CD4-positive, alpha-beta T cell treated with Interleukin-17A for 1 hour (primary cell): ENCODE measurements around the gene SREBF1.

ENCODE experiments used
- DNase-seq: peaks from one replicate; pipeline ENCODE4 v3.0.0-alpha.2; 2020

Gene SREBF1

DNA sequence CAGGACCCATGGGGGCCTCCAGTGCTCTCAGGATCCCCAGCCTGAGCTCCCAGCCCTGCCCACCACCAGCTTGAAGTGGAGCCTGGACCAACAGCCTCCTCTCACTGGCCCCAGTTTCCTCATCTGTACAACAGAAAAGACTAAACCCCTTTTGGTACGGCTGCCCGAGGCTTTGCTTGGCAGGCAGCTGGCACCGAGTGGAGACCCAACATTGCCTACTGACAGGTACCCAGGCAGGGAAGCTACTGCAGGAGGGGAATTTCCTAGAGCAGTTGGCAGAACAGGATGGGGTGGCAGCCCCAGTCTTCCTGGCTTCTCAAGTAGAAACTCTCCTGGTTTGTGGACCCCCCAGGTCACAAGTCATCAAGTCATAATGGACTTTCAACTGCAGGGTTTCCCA lies 14.2 kb downstream of the SREBF1 start:
- DNase-seq = no peak

DNA sequence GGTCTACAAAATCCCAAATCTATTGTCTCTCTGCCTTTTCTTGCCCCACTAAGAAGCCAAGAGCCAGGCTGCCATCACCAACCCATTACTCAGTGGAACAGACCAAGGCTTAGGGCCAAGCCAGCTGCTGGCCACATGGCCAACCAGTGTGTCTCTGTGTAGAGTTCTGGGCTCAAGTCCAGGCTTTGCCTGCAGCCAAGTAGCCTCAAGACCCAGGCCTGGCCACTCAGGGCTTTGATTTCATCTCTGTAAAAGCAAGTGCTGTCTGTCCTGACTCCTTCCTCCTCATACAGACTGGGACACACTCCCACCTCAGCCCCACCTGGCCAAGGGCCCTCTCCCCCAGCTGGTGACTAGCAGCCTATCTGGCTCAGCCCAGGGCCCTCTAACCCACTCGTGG lies 14.6 kb downstream of the SREBF1 start:
- no peak for DNase-seq

DNA sequence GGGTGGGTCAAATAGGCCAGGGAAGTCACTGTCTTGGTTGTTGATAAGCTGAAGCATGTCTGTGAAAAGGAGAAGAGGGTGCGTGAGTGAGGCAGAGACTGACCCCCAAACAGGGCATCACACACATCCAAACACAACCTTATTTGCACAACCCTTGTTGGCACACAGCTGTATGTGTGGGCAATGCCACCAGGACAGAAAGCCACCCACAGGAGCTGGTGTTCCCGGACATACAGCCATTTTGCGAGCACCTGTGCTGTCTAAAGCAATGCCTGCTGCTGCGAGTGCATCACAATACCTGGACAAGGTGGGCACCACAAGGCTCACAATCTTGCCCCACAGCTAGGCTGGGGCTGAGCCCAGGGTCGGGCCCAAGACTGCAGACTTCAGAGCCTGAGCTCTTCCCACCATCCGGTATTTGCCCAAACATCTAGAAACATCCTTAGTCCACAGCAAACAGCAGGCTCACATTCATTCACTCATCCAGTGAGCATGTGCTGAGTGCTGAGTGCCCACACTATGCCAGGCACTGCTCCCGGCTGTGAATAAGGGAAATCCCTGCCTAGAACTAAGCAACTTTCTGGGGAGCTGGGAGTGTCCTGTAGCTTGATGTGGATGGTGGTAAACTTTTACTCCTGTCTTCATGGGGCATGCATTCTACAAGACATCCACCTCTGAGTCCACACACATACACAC lies 16.2 kb downstream of the SREBF1 start:
- no peak for DNase-seq

DNA sequence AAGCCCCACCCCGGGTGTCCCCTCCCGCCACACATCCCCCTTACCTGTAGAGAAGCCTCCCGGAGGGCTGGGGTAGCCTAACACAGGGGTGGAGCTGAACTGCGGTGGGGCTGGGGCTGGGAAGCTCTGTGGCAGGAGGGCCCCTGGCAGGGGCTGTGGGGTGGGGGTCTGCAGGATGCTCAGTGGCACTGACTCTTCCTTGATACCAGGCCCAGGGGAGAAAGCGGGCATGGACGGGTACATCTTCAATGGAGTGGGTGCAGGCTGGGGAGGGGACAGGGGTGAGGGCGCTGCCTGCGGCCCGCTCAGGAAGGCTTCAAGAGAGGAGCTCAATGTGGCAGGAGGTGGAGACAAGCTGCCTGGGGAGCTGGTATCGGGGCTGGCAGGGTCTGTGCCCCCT lies 16.7 kb downstream of the SREBF1 start:
- DNase-seq = no peak

DNA sequence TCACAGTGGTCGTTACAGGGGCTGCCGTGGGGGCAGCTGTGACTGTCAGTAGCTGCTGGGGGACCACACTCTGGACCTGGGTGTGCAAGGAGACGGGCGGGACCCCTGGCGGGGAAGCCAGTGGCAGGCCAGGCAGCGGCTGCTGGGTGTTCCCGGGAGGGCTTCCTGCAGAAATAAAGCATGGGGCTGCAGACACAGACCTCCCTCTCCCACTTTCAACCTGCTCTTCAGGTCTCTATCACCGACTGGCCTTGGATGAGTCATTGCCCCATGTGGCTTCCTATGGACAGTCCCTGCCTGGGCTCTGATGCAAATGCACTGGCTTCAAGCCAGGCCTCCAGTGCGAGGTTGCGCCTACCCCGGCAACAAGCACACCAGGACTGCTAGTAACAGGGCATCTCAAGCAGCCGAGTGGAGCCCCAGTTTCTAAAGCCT lies 17.2 kb downstream of the SREBF1 start:
- DNase-seq = peak; percentile 62

DNA sequence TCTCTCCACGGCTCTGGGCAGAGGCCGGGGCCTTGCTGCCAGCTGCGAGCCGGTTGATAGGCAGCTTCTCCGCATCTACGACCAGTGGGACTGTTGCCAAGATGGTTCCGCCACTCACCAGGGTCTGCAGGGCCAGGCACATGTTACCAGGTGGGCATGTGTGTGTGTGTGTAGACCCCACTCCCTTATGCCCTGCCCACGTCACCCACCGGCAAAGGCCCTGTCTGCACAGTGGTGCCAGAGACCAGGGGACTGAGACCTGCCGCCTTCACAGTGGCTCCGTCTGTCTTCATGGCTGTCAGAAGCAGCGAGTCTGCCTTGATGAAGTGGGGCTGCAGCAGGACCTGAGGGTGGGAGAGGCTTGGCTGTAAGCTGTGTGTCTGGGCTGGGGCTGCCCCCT lies 17.7 kb downstream of the SREBF1 start:
- no peak for DNase-seq

DNA sequence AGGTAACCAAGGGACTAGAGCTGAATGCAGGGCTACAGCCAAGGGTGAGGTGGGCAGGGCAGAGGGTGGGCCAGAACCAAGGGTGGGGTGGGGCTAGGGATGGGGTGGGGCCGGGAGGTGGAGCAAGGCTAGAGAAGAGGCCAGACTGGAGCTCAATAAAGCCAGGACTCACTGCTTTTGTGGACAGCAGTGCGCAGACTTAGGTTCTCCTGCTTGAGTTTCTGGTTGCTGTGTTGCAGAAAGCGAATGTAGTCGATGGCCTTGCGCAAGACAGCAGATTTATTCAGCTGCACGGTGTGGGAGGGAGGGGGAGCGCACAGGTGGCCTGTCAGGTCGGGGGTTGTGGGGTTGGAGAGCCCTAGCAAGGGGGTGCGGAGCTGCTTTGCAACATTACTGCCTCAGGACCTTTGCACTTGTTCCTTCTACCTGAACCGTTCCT lies 18.7 kb downstream of the SREBF1 start:
- DNase-seq = no peak

DNA sequence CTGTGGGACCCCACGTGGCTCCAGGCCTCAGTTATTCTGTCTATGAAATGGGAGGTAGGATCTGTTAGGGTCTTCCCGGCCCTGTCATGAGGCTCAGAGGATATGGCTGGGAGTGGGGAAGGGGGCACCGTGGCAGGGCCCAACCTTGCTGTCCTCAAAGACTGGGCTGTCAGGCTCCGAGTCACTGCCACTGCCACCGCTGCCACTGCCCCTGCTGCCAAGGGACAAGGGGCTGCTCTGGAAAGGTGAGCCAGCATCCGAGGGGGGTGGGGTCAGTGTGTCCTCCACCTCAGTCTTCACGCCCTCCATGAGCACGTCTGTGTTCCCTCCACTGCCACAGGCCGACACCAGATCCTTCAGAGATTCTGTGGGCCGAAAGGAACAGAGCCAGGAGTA lies 19.2 kb downstream of the SREBF1 start:
- DNase-seq = no peak

DNA sequence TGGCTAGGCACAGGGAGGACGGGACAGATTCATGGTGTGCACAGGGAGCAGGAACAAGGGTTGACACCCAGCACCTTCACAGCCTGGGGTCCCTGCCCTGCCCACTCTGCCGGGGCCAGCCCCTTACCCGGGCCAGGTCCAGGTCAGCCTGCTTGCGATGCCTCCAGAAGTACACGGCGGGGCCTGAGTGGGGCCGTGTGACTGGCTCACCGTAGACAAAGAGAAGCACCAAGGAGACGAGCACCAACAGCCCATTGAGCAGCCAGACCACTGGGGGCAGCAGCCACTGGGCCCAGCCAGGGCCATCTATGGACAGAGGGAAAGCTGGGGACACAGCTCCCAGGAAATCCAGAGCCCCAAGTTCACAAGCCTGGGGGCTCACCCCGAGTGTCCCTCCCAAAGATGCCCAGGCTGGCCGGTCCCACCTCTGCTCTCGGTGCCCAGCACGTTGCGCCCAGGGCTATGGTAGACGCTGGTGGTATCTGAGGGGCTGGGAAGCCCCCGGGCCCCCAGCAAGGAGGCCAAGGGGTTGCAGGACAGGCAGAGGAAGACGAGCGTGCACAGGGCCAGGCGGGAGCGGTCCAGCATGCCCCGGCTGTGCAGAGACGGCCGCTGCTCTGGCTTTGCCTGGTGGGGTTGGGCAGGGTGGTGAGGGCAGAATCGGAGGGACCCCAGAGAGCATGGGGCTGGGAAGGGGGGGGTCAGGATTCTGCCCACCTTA lies 19.8 kb downstream of the SREBF1 start:
- DNase-seq = no peak

DNA sequence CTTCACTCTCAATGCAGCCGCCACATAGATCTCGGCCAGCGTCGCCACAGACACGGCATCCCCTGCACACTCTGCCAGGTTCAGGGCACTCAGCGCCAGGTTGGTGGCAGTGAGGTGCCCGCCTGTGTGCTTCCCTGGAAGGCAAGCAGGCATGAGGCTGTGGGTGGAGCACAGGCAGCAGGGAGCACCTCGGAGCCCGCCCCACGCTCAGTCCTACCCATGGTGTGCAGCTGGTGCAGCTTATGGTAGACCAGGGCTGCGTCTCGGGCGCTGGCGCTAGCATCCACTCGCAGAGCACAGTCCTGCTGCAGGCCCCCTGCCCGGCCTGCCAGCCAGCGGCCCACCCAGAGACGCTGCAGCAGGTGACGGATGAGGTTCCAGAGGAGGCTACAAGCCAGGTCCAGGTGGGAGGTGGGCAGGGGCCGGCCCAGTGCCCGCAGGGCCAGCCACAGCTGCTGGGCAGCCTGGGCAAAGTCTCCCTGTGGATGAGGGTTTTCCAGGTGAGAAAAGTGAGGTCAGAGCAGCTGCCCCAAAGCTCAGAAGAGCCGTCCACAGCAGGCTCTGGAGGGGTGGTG lies 20.5 kb downstream of the SREBF1 start:
- DNase-seq = no peak

DNA sequence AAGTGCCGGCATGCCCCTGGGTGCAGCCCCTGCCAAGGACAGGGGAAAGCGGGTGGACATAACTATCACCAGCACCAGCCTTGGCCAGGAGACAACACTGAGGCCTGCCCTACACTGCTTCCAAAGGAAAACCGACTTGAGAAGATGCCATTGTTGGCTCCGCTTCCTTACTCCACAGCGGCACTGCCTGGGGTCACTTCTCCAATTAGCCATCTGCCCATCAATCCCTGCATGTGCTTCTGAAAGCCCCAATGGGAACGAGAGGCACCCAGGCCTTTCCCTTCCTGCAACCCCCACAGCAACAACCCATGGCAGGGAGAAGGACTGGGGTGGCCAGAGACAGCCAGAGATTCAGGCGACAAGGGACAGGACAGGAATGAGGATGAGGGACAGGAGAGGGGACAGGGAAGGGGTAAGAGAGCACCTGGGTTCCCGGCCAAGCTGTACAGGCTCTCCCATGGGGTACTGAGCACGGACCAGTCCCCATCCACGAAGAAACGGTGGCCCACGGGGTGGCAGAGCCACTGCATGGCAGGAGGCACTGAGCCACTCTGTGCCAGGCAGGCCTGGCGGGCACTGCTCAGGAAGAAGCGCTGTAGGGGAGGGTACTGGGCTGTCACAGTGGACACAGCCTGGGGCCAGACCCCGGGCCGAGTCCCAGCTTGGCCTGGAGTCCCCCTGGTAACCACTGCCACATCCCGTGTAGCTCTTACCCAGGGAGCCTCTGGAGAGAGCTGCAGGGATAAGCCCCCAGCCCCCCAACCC lies 21.2 kb downstream of the SREBF1 start:
- DNase-seq = no peak

DNA sequence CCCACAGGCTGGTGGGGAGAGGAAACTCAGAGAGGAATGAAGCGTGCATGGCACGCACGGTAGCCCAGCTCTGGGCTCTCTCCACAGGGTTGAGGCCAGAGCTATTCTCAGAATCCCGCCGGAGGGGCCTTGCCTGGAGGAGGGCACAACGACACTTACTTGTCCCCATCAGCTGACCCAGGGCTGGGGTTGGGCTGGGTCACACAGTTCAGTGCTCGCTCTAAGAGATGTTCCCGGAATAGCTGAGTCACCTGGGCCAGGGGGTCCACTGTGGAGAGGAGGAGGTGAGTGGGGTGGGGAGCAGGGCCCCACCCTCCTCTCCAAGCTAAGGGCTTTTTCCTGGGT lies 21.8 kb downstream of the SREBF1 start:
- DNase-seq = no peak

DNA sequence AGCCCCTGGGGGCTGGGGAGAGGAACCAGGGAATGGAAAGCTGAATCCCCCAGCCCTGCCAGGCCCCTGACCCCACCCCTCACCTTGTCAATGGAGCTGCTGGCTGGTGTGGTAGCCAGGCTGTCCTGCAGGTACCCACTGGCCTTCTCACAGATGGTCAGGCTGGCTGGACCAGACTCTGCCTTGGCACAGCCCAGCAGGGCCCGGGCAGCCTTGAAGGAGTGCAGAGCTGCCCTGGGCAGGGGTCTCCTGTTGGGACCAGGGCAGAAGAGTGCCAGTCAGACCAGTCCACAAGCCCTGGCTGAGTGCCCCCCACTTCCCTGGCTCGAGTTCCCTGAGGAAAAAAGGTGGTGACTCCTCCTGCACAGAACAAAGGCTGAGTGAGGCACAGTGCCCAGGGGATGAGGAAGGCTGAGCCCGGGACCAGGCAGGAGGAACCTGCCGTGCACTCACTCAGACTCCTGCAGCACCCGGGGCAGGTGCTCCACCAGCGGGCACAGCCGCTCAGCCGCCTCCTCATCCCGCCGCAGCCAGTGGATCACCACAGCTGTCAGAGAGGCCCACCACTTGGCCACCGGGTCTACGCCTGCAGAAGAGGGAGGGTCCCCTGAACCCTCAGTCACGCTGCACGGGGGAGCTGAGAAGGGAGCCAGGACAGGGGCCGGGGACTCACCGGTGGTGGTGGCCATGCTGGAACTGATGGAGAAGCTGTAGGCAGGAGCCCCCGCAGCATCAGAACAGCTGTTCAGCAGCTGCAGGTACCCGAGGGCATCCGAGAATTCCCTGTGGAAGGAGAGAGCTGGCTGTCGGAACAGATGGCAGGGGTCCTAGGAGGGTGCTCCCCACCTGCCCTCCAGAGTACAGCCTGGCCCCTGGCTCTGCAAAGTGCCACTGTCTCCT lies 22.4 kb downstream of the SREBF1 start:
- no peak for DNase-seq

DNA sequence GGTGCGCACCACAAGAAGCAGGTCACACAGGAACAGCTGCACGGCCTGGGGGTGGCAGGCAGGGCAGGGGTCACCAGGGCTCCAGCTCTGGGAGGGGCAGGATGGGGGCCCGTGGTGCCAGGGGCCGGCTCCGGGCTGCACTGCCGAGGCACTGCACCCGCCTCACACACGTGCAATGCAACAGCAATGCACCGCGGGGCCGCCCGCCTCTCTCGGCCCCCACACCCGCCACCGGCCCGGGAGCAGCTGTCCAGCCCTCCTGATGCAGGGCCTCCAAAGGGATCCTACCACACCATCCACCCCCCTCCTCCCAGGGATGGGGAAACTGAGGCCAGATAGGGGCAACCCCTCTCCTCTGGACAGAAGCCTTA lies 23.1 kb downstream of the SREBF1 start:
- no peak for DNase-seq

DNA sequence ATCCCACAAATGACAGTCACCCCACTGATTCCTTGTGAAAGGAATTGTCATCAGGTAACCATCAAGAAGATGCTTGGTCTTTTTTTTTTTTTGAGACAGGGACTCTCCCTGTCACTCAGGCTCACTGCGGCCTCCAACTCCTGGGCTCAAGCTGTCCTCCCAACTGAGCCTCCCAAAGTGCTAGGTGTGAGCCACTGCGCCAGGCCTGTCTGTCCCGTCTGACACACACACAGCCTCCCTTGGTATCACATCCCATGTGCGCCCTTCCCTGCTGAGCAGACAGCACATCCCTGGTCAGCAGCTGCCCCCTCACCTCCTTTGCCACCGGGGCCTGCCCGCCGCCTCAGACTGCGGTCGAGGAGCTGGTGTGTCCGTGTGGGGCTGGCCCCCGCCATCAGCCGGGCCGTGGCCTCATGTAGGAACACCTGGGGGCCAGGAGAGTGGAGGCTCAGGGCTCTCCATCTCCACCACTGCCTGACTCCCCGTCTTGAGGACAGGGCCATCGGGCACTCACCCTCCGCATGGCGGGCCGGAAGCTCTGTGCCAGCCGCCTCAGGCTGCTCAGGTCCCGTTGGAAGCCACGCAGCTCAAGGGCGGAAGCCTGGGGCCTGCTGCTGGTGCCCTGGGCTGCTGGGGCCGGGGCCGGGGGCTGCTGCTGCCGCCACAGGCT lies 23.6 kb downstream of the SREBF1 start:
- DNase-seq = no peak

DNA sequence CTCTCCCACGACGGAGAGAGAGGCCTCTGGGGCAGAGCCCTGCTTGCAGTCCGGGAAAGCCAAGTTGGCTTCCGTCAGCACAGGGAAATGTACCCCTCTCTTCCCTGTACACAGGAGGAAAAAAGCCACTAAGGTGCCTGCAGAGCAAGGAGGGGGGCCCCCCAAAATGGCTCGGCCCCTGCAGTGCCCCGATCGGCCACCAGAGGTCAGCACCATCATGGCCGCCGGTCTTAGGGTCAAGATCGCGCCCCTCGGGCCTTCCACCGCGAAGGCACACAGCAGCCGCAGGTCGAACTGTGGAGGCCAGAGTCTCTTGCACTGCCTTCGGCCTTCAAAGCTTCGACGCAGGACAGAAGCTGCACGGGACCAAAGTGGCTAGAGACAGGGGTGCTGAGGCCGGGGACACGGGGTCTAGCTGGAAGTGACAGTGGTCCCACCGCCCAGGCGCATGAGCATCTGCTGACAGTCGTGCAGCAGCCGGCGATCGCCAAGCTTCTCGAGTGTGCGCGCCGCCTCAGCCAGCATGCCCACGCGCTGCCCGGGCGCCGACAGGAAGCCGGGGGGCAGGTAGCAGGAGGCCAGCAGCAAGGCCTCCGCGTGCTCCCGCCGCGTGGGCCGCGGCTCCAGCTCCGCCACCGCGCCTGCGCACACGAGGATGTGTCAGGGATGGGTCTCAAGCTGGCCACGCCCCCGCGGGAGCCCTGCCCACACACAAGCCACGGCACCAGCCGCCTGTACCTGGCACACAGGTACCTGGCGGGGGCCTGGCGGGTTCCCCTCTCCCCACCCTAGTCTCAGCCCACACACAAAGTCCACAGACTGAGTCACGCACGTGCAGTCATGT lies 24.4 kb downstream of the SREBF1 start:
- DNase-seq = peak; percentile 75

DNA sequence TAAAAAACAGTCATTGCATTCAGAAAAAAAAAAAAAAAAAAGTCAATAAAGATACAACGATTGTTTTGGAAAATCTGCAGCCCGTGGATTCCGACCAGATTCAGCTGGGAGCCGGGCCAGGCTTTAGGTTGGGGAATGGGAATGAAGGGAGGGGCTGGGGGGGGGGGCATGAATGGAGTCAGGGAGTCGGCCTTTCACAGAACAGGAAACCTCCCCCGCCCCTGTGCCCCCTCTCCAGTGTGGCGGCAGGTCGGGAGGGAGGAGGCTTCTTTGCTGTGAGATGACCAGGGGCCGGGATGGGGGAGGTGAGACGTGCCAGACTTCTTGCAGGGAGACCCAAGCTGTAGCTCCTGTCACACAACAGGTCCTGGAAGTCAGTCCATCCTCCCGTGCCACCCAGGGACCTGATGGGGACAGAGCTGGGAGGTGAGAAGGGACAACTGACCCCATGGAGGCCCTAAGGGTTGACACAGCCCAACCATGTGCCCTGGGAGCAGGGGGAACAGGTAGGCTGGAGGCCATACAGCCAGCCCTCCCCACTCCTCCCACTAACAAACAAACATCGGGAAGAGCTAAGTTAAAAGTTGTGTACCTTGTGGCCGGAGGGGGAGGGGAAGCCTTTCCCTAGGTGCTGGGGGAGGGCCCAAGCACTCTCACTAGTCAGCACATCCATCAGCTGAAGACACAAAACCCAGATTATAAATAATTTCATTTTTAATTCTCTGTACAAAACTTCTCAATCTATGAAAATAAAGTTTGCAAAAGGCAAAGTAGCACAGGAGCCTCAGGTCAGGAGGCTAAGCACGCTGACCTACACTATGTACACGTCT lies 25.2 kb downstream of the SREBF1 start:
- DNase-seq = no peak

DNA sequence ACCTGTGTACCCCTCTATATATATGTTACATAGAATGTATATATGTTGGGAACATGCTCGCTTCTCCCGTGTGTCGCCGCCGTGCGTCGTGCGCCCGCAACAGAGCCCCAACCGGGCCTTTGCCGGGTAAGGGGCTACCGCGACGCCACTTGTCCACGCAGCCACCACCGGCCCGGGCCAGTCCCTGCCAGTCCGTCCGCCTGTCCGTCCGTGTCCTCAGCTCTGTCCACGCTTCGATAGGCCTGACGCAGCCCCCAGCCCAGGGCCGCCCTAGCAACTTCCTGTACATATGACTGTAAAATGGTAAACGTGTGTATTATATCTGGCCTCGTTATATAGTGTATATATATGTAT lies 25.9 kb downstream of the SREBF1 start:
- no peak for DNase-seq

DNA sequence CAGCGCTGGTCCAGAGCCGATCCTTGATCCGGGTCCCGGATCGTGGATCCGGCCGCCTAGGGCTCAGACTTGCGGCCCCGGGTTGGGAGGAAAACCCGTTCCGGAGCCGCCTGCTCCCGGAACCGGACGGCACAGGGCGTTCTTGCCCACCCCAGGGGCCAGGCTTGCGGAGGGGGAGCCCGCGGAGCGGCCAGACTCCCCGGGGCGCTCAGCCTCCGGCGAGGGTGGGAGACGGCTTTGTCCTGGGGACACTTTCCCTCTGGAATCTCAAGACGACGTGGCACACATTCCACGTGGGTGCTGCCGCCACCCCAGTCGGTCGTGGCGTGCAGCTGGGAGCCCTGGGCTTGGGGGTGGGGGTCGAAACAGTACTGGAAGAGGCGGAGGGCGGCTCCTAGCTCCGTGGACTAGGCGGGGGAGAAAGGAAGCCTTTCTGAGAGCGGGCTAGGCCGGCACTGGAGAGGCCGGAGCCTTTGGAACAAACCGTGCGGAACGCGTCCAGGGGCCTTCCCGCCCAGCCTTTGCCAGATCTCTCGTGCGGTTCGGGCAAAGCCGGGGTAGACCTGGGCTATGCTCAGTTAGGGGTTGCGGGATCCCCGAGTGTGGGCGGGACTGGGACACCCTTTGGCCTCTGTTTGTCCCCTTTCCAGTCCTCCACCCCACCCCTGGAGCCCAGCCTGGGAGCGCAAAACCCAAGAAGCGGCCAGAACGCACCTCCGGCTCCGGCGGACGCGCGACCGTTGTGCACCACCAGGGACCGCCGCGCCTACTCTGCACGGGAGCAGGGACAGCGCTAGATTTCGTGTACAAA lies 26.5 kb downstream of the SREBF1 start:
- no peak for DNase-seq
